ENCODE measurements around the gene RAD51B. TPM values are rescaled to one million over a fixed set of nuclear protein-coding genes. Genes with fewer than 3 reads are reported as not detected.

The RAD51B gene
- total and polyA plus RNA-seq, 4 donors: 2.5 to 95.0 (median 9.6) TPM

DNA sequence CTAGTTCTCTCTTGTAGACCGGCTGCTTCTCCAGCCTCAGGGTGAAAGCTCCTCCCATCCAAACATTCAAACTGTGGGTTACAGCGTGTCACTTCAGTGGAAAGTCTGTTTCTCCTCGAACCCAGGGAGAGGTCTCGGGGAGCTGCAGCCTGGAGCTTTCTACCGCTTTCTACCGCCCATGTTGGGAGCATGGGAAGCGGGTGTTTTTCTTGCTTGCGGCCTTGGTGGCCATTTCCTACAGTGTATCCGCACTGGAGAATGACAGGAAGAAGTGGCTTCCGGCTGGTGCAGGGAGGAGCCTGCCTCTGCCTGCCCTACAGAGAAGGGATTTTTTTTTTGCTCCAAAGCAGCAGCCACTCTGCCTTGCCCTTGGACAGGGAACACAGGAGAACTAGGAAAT is 952.1 kb downstream of the RAD51B start:
- ATAC-seq (ENCODE audit: insufficient read depth, low FRiP score) (peak; percentile 14), DNase-seq (peak; percentile 51 to 69 (median 51))
- H3K27ac ChIP-seq (ENCODE audit: low read depth in 1 of 2, low read length in 1 of 2): peak overlapping the region; percentile 42 to 88

DNA sequence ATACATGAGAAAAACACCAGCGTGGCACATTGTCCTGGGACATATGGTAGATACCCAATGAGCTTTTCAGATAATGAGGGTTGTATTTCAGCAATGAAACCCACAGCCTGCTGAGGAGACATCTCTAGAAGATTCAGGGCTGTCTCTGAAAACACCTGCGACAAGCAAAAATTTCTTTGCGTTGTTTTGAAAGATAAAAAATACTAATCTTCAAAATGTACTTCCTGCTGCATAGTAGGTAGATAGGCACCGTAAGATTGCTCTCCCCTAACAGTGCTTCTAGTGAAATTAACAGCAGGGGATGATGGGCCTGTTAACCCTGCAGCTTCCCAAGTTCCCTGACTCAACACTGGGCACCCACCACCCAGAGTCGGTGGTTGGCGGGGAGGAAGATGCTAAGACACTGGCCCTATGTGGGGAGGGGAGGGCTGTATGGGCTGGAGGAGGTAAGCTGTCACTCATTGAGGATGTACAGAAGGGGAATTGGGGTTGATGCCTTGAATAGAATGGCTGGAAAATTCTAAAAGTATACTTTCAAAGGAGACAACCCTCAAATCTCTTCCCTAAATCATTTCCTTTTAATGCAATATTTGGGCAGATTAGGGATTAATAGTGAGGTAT is 953.3 kb downstream of the RAD51B start:
- DNase-seq: no peak
- WGBS, 2 donors: 78 to 85% methylated on average over 6 of the region's 6 CpGs

More for the DNA sequence above, 952.1 kb downstream of the RAD51B start:
- H3K4me3 ChIP-seq: no peak overlapping the region
- no peak overlapping the region for H3K9ac ChIP-seq (ENCODE audit: insufficient read depth in 1 of 2, low read length in 2 of 2)
- no peak for TF ChIP-seq CTCF (IDR thresholded peaks at IDR 0.05; ENCODE audit: control extremely low read depth, extremely low read depth)
- peaks cover 0 to 7% (median under 1%) of the 10 kb centered on the region in 4 donors for H3K9me3 ChIP-seq (ENCODE audit: control insufficient read depth in 4 of 4, insufficient read depth in 3 of 4, low read length in 3 of 4)
- 17 to 44% methylated on average over 10 of the region's 10 CpGs for WGBS, 2 donors
- no peaks in the 10 kb centered on the region for H3K36me3 ChIP-seq (ENCODE audit: control insufficient read depth in 4 of 4, insufficient read depth in 4 of 4, low read length in 4 of 4)
- H3K27me3 ChIP-seq (ENCODE audit: control insufficient read depth in 3 of 3, insufficient read depth in 3 of 3, low read length in 2 of 3): no peaks in the 10 kb centered on the region
- H3K4me1 ChIP-seq (ENCODE audit: control insufficient read depth in 5 of 5, insufficient read depth in 5 of 5, low read length in 5 of 5): peaks cover 0 to 13% (median 2%) of the 10 kb centered on the region in 5 donors

GRCh38 chr14:68774771-68775613 is 955.4 kb downstream of the RAD51B start:
- H3K36me3 ChIP-seq (ENCODE audit: control insufficient read depth in 4 of 4, insufficient read depth in 4 of 4, low read length in 4 of 4): no peaks in the 10 kb centered on the region
- 97% methylated on average over 4 of the region's 4 CpGs for WGBS, 2 donors
- H3K27ac ChIP-seq (ENCODE audit: low read depth in 1 of 2, low read length in 1 of 2): no peak overlapping the region
- no peak overlapping the region for H3K9ac ChIP-seq (ENCODE audit: insufficient read depth in 1 of 2, low read length in 2 of 2)
- no peak overlapping the region for H3K4me3 ChIP-seq
- DNase-seq: peak in 1 of 3 donors; percentile 7
- ATAC-seq (ENCODE audit: insufficient read depth, low FRiP score): no peak
- peaks cover 0 to 29% (median 9%) of the 10 kb centered on the region in 5 donors for H3K4me1 ChIP-seq (ENCODE audit: control insufficient read depth in 5 of 5, insufficient read depth in 5 of 5, low read length in 5 of 5)
- H3K9me3 ChIP-seq (ENCODE audit: control insufficient read depth in 4 of 4, insufficient read depth in 3 of 4, low read length in 3 of 4): peaks cover 0 to 7% (median under 1%) of the 10 kb centered on the region in 4 donors
- H3K27me3 ChIP-seq (ENCODE audit: control insufficient read depth in 3 of 3, insufficient read depth in 3 of 3, low read length in 2 of 3): no peaks in the 10 kb centered on the region
- TF ChIP-seq CTCF (IDR thresholded peaks at IDR 0.05; ENCODE audit: control extremely low read depth, extremely low read depth): no peak

More for the DNA sequence above, 953.3 kb downstream of the RAD51B start:
- H3K27ac ChIP-seq (ENCODE audit: low read depth in 1 of 2, low read length in 1 of 2): peak overlapping the region in 1 of 2 donors; percentile 55
- H3K27me3 ChIP-seq (ENCODE audit: control insufficient read depth in 3 of 3, insufficient read depth in 3 of 3, low read length in 2 of 3): no peaks in the 10 kb centered on the region
- peaks cover 0 to 13% (median 2%) of the 10 kb centered on the region in 5 donors for H3K4me1 ChIP-seq (ENCODE audit: control insufficient read depth in 5 of 5, insufficient read depth in 5 of 5, low read length in 5 of 5)
- no peak overlapping the region for H3K4me3 ChIP-seq
- H3K36me3 ChIP-seq (ENCODE audit: control insufficient read depth in 4 of 4, insufficient read depth in 4 of 4, low read length in 4 of 4): no peaks in the 10 kb centered on the region
- H3K9ac ChIP-seq (ENCODE audit: insufficient read depth in 1 of 2, low read length in 2 of 2): no peak overlapping the region
- peaks cover 0 to 7% (median under 1%) of the 10 kb centered on the region in 4 donors for H3K9me3 ChIP-seq (ENCODE audit: control insufficient read depth in 4 of 4, insufficient read depth in 3 of 4, low read length in 3 of 4)
- ATAC-seq (ENCODE audit: insufficient read depth, low FRiP score): no peak
- TF ChIP-seq CTCF (IDR thresholded peaks at IDR 0.05; ENCODE audit: control extremely low read depth, extremely low read depth): no peak
